ENCODE measurements around the gene NAA40.

GRCh38 chr11:63906585-63906984 is 32.2 kb upstream of the NAA40 start:
- TF ChIP-seq CTCF (IDR thresholded peaks at IDR 0.05; ENCODE audit: poor library complexity, severe bottlenecking) (no peak), EZH2 (IDR thresholded peaks at IDR 0.05; ENCODE audit: borderline replicate concordance, insufficient read depth, low read length, poor library complexity, severe bottlenecking) (no peak)
